Measurements from ENCODE around the gene ADD2. TPM values are rescaled to one million over a fixed set of nuclear protein-coding genes. Genes with fewer than 3 reads are reported as not detected.

Gene ADD2
- total and polyA plus RNA-seq, 2 donors (not counting 1 experiment from before 2014, with no cell fraction given): 15.9 to 21.7 TPM

GRCh38 chr2:70646420-70646818, 121.6 kb downstream of the ADD2 start:
- Mint-ChIP-seq H3K27ac (no peak overlapping the region), H3K4me3 (no peak overlapping the region), H3K27me3 (peaks cover 18% of the 10 kb centered on the region), H3K9me3 (ENCODE audit: insufficient read depth) (no peaks in the 10 kb centered on the region), H3K4me1 (no peaks in the 10 kb centered on the region)
- ChIA-PET POLR2A (no interaction called here), CTCF (interaction anchor here (1.0 to 6.3 kb wide), 4 partner anchors 9 to 343 kb away, joined by 3 to 60 read pairs (median 9); partner anchors contain the start of gene FAM136A)
- Histone ChIP-seq H4K20me1 (ENCODE audit: control insufficient read depth, insufficient read depth, low read length, poor library complexity, severe bottlenecking) (no peaks in the 10 kb centered on the region), H3K27me3 (replicated peaks in 1 of 4; ENCODE audit: control extremely low read depth in 1 of 4, control insufficient read depth in 3 of 4, insufficient read depth in 4 of 4, low read length in 3 of 4) (peaks cover 0 to 11% (median 5%) of the 10 kb centered on the region in 4 experiments), H3K9me3 (ENCODE audit: control extremely low read depth in 1 of 3, control insufficient read depth in 2 of 3, insufficient read depth in 1 of 3, low read length in 2 of 3) (no peaks in the 10 kb centered on the region), H3K4me2 (replicated peaks; ENCODE audit: low read depth, low read length, poor library complexity, severe bottlenecking) (no peak overlapping the region), H3K36me3 (replicated peaks in 1 of 2; ENCODE audit: control extremely low read depth in 1 of 2, control insufficient read depth in 1 of 2, extremely low read depth in 1 of 2, insufficient read depth in 2 of 2, low read length in 1 of 2) (no peaks in the 10 kb centered on the region), H3K27ac (ENCODE audit: low read length in 2 of 2) (no peak overlapping the region), H3K4me3 (ENCODE audit: control extremely low read depth in 1 of 5, extremely low read depth in 1 of 5, insufficient read depth in 1 of 5, low read depth in 2 of 5, low read length in 4 of 5) (no peak overlapping the region), H3K4me1 (ENCODE audit: control insufficient read depth in 2 of 2, insufficient read depth in 2 of 2, low read length in 2 of 2) (no peaks in the 10 kb centered on the region), H2AFZ (ENCODE audit: insufficient read depth, low read depth, low read length, poor library complexity, severe bottlenecking) (no peak overlapping the region), H3K9ac (ENCODE audit: low read length) (no peak overlapping the region), H3K79me2 (ENCODE audit: control insufficient read depth, insufficient read depth, low read length) (no peaks in the 10 kb centered on the region)
- TF ChIP-seq EZH2 (IDR thresholded peaks at IDR 0.05; ENCODE audit: borderline replicate concordance, insufficient read depth, low read depth, low read length, poor library complexity, severe bottlenecking): no peak
- TF ChIP-seq, protein P1, sequence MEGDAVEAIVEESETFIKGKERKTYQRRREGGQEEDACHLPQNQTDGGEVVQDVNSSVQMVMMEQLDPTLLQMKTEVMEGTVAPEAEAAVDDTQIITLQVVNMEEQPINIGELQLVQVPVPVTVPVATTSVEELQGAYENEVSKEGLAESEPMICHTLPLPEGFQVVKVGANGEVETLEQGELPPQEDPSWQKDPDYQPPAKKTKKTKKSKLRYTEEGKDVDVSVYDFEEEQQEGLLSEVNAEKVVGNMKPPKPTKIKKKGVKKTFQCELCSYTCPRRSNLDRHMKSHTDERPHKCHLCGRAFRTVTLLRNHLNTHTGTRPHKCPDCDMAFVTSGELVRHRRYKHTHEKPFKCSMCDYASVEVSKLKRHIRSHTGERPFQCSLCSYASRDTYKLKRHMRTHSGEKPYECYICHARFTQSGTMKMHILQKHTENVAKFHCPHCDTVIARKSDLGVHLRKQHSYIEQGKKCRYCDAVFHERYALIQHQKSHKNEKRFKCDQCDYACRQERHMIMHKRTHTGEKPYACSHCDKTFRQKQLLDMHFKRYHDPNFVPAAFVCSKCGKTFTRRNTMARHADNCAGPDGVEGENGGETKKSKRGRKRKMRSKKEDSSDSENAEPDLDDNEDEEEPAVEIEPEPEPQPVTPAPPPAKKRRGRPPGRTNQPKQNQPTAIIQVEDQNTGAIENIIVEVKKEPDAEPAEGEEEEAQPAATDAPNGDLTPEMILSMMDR (IDR thresholded peaks at IDR 0.05): no peak
- WGBS (ENCODE audit: insufficient coverage): 85% methylated on average over 4 of the region's 5 CpGs
- intact Hi-C loops (cut with micrococcal nuclease): no loop called here
- no peak for ATAC-seq (ENCODE audit: low read depth)
- DNase-seq: no peak

GRCh38 chr2:70645733-70646419, 122.1 kb downstream of the ADD2 start:
- H3K36me3 ChIP-seq (replicated peaks in 1 of 2; ENCODE audit: control extremely low read depth in 1 of 2, control insufficient read depth in 1 of 2, extremely low read depth in 1 of 2, insufficient read depth in 2 of 2, low read length in 1 of 2): no peaks in the 10 kb centered on the region
- H3K27ac Mint-ChIP-seq: no peak overlapping the region
- no peak overlapping the region for H3K4me2 ChIP-seq (replicated peaks; ENCODE audit: low read depth, low read length, poor library complexity, severe bottlenecking)
- H3K9me3 Mint-ChIP-seq (ENCODE audit: insufficient read depth): no peaks in the 10 kb centered on the region
- H3K4me1 Mint-ChIP-seq: no peaks in the 10 kb centered on the region
- ATAC-seq (ENCODE audit: low read depth) (no peak), DNase-seq (no peak)
- no peak overlapping the region for H2AFZ ChIP-seq (ENCODE audit: insufficient read depth, low read depth, low read length, poor library complexity, severe bottlenecking)
- no peak for TF ChIP-seq EZH2 (IDR thresholded peaks at IDR 0.05; ENCODE audit: borderline replicate concordance, insufficient read depth, low read depth, low read length, poor library complexity, severe bottlenecking)
- TF ChIP-seq, protein P1 (IDR thresholded peaks at IDR 0.05): no peak
- H3K4me3 Mint-ChIP-seq: no peak overlapping the region
- H4K20me1 ChIP-seq (ENCODE audit: control insufficient read depth, insufficient read depth, low read length, poor library complexity, severe bottlenecking): no peaks in the 10 kb centered on the region
- H3K9ac ChIP-seq (ENCODE audit: low read length): no peak overlapping the region
- no peaks in the 10 kb centered on the region for H3K79me2 ChIP-seq (ENCODE audit: control insufficient read depth, insufficient read depth, low read length)
- no peak overlapping the region for H3K27ac ChIP-seq (ENCODE audit: low read length in 2 of 2)
- peaks cover 0 to 15% (median 5%) of the 10 kb centered on the region in 4 experiments for H3K27me3 ChIP-seq (replicated peaks in 1 of 4; ENCODE audit: control extremely low read depth in 1 of 4, control insufficient read depth in 3 of 4, insufficient read depth in 4 of 4, low read length in 3 of 4)
- H3K27me3 Mint-ChIP-seq: peaks cover 19% of the 10 kb centered on the region
- 71% methylated on average over 10 of the region's 10 CpGs for WGBS (ENCODE audit: insufficient coverage)
- POLR2A ChIA-PET: no interaction called here
- no peaks in the 10 kb centered on the region for H3K9me3 ChIP-seq (ENCODE audit: control extremely low read depth in 1 of 3, control insufficient read depth in 2 of 3, insufficient read depth in 1 of 3, low read length in 2 of 3)
- no peaks in the 10 kb centered on the region for H3K4me1 ChIP-seq (ENCODE audit: control insufficient read depth in 2 of 2, insufficient read depth in 2 of 2, low read length in 2 of 2)
- no peak overlapping the region for H3K4me3 ChIP-seq (ENCODE audit: control extremely low read depth in 1 of 5, extremely low read depth in 1 of 5, insufficient read depth in 1 of 5, low read depth in 2 of 5, low read length in 4 of 5)
- intact Hi-C loops (cut with micrococcal nuclease): no loop called here
- CTCF ChIA-PET: interaction anchor here (0.8 to 6.3 kb wide), 5 partner anchors 9 to 343 kb away, joined by 3 to 60 read pairs (median 6); partner anchors contain the start of gene FAM136A

All from B cell (primary cell).